GM12874 (cell line): ENCODE data around the gene CHMP4B.

Source experiments
- CTCF ChIP-seq: IDR thresholded peaks from 2 replicates; pipeline ENCODE4 v1.5.1; 2011; ENCODE audit warnings: low read depth, mild to moderate bottlenecking, control low read depth, low read length, moderate library complexity; ENCODE audit not compliant: insufficient read depth

The CHMP4B gene

DNA sequence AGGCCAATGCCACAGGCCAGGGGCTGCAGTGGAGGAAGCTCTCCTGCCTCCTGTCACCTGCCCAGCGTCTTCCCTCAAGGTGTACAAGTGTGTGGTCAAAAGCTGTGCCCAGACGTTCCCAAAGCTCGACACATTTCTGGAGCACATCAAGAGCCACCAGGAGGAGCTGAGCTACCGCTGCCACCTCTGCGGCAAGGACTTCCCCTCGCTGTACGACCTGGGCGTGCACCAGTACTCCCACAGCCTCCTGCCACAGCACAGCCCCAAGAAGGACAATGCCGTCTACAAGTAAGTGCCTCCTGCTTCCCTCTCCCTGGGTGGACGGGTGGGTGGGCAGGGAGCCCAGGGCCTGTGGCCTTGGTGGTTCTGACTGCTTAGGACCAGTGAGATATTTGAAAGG, 41.1 kb upstream of the CHMP4B start:
- no peak for TF ChIP-seq CTCF

DNA sequence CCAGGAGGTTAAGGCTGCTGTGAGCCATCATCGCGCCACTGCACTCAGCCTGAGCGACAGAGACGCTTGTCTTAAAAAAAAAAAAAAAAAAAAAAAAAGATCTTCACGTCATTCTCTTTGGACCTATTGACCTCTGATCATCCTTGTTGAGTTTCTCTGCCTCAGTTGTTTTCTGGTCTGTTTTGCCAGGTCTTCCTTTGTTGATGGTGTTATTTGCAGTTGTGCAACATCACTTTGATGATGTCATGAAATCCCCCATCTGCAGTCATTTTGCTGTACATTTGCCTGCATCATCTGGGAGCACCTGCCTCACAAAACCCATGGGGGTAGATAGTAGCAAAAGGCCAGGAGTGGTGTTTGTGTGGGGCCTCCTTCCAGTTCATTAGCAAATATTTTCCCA, 39.2 kb upstream of the CHMP4B start:
- no peak for TF ChIP-seq CTCF

DNA sequence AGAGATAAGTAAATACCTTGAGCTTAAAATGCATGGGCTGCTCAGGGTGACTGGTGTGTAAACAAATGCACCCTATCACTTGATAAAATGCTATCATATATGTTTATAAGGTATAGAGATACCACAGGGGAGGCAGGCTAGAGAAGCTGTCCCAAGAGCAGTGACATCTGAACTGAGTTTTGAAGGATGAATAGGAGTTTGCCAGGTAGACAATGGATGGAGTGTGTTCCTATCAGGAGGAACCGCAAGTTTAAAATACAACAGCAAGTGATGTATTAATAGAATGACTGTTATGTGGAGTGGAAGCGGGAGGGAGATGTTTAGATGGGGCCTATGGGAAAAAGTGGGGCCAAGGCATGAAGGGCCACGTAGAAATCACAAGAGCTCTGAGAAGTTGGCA, 38.7 kb upstream of the CHMP4B start:
- no peak for TF ChIP-seq CTCF

DNA sequence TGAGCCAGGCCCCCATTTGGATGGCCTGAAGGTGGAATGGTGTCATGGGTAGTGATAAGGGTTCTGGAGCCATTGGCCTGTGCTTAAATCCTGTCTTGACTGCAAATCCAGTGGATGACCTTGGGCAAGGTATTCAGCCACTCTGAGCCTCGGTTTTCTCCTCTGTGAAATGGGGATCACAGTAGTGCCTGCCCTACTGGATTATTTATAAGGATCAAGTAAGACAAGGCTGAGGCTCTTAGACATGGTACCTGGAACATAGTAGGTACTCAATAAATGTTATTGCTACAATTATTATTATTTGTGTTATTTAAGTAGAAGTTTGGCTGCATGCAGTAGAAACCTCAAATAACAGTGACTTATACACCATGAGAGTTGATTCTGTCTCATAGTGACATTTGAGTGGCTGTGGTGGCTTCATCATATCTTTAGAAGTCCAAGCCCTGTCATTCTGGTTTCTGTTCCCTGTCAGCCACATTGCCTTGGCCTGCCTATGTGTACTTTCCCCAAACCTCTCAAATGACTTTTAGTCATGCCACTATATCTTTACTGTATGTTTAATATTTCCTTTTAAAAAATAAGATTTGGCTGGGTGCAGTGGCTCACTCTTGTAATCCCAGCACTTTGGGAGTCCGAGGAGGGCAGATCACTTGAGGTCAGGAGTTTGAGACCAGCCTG, 37.6 kb upstream of the CHMP4B start:
- no peak for TF ChIP-seq CTCF

- no peak for TF ChIP-seq CTCF
Observed at GRCh38 chr20:33777816-33778215, 33.3 kb upstream of the CHMP4B start.

GRCh38 chr20:33781133-33781532, 30.0 kb upstream of the CHMP4B start:
- TF ChIP-seq CTCF, result no peak

- no peak for TF ChIP-seq CTCF
Observed at GRCh38 chr20:33781945-33782344, 29.2 kb upstream of the CHMP4B start.
